ENCODE measurements around the gene OCA2.

GRCh38 chr15:27845535-27846369 lies 253.4 kb downstream of the OCA2 start:
- TF ChIP-seq, protein P1, sequence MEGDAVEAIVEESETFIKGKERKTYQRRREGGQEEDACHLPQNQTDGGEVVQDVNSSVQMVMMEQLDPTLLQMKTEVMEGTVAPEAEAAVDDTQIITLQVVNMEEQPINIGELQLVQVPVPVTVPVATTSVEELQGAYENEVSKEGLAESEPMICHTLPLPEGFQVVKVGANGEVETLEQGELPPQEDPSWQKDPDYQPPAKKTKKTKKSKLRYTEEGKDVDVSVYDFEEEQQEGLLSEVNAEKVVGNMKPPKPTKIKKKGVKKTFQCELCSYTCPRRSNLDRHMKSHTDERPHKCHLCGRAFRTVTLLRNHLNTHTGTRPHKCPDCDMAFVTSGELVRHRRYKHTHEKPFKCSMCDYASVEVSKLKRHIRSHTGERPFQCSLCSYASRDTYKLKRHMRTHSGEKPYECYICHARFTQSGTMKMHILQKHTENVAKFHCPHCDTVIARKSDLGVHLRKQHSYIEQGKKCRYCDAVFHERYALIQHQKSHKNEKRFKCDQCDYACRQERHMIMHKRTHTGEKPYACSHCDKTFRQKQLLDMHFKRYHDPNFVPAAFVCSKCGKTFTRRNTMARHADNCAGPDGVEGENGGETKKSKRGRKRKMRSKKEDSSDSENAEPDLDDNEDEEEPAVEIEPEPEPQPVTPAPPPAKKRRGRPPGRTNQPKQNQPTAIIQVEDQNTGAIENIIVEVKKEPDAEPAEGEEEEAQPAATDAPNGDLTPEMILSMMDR (IDR thresholded peaks at IDR 0.05; ENCODE audit: low read length) = no peak
- TF ChIP-seq EZH2 (IDR thresholded peaks at IDR 0.05; ENCODE audit: borderline replicate concordance, low read length) = no peak
